Umbilical cord (tissue), 2 donors: Measurements from ENCODE around the gene ARID1B. TPM values are rescaled to one million over a fixed set of nuclear protein-coding genes. Genes with fewer than 3 reads are reported as not detected.
A peak's percentile ranks its signal among the peaks of the same experiment; 100 is the strongest.
"Not testable (repeated sequence)": the region's sequence is repeated elsewhere in the genome, so short reads cannot be mapped to it uniquely, and the experiment has no call there.

Source experiments
- DNase-seq: peaks from one replicate; pipeline ENCODE4 v3.0.0-alpha.2; 2015; ENCODE audit warnings: low spot score
- total RNA-seq: library from RNA; depleted of rRNA; stranded (reverse); fragments of >200 nt; gene quantifications from one replicate; pipeline ENCODE4 v1.2.3, GENCODE V29; 2014; ENCODE audit warnings: low replicate concordance; ENCODE audit not compliant: insufficient read depth

ARID1B gene
- total RNA-seq, 1 donor from 2014 or later = 102 TPM

- DNase-seq = no peak
Measured at GRCh38 chr6:157124485-157125254, 347.5 kb downstream of the ARID1B start.

DNA sequence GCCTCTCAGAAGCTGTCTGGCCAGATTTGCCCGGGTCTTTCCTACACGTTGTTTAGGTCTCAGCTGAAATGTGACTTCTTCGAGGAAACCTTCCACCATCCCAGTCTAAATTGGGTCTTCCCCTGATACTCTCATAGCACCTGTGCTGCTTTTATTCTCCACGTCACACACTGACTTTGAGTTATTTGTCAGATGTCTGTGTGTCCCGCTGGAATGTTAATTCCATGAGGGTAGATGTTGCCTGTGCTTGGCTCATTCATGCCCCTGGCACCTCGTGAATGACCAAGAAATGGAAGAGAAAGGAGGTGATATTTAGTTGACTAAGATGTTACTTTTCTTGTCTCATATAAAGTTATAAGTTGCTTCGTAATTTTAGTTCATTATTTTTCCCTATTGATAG, 348.4 kb downstream of the ARID1B start:
- DNase-seq = no peak

GRCh38 chr6:157126183-157127098, 349.3 kb downstream of the ARID1B start:
- peak; percentile 69 for DNase-seq

DNA sequence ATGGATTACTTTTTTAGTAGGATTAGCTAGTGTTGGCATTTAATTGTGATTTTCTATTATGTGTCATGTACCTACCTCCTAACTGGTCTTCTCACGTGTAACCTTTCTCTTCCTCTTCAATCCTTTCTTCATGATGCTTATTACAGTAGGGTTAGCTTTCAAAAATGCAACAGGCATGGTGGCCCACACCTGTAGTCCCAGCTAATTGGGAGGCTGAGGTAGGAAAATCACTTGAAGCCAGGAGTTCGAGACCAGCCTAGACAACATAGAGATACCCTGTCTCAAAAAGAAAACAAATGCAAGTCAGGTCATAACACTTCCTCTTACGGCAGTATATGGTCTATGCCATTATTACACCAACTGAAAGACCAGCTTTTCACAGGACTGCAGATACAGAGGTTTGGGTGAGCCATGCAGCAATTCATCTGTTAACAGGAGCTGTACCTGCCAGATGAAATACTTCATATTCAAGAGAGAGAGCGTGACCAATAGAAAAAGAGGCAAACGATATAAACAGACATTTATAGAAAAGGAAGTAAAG, 351.1 kb downstream of the ARID1B start:
- no peak for DNase-seq

DNA sequence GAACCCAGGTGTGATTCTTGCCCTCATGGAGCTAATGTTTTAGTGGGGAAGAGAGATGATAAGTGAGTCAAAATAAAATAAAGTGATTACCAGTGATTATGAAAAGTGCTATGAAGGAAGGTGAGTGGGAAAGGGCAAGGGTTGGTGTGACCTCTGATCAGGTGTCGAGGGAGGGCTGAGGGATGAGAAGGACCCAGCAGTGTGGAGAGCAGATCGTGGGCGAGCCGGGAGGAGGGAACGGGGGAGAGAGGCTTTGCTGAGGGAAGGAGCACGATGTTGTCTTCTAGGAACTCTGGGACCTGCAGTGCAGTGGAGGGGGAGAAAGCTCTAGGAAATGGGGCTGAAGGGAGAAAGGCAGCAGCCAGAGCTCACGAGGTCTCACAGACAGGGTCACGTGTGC, 354.1 kb downstream of the ARID1B start:
- no peak for DNase-seq

DNA sequence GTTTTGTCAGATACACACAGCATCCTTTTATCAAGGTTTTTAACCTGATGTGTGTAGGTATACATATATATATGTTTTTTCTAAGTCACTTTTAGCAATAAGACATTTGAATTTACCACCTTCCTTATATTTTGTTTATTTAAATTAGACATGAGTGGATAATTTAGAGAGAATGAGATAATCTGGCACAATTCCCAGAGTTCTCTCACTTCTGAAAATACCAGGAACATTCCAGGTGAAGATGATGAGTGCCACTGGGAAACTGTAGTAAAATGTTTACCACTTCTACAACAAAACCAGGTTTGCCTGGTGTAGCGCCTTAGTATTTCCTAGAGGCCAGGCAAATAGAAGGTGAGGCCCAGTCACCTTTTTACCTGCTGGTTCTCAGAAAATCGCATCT, 356.7 kb downstream of the ARID1B start:
- no peak for DNase-seq

DNA sequence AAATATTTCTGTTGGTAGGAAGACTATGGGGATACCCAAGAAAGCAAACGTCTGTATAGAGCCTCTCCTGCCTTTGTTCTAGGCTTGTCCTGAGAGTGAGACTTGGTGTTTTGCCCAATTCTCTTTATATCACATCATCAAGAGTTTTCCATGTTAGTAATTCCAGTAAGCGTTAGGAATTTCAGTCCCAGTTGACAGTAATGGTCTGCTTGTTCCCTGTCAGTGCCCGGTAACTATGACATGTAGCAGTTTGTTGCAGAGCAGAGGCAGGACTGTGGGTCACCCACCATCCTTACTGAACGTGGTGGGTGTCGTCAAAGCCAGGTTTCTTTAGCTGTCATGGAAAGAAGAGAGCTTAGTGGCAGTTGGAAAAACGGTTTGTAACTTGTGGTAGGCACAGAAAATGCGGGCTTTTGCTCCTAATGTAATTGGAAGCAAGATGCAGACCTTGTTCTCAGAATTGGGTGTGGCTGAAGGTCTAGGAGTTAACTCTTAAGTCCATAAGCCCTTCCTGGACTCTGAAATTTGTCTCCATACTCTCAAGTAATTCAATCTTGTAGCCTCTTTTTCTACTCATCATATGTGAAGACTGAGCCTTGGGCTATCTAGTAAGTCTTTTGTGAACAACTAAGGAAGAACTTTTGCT, 357.3 kb downstream of the ARID1B start:
- no peak for DNase-seq

GRCh38 chr6:157135691-157136090, 358.5 kb downstream of the ARID1B start:
- DNase-seq = no peak

- no peak for DNase-seq
Measured at GRCh38 chr6:157137501-157137900, 360.3 kb downstream of the ARID1B start.

- DNase-seq = no peak
Measured at GRCh38 chr6:157139054-157139708, 362.0 kb downstream of the ARID1B start.

DNA sequence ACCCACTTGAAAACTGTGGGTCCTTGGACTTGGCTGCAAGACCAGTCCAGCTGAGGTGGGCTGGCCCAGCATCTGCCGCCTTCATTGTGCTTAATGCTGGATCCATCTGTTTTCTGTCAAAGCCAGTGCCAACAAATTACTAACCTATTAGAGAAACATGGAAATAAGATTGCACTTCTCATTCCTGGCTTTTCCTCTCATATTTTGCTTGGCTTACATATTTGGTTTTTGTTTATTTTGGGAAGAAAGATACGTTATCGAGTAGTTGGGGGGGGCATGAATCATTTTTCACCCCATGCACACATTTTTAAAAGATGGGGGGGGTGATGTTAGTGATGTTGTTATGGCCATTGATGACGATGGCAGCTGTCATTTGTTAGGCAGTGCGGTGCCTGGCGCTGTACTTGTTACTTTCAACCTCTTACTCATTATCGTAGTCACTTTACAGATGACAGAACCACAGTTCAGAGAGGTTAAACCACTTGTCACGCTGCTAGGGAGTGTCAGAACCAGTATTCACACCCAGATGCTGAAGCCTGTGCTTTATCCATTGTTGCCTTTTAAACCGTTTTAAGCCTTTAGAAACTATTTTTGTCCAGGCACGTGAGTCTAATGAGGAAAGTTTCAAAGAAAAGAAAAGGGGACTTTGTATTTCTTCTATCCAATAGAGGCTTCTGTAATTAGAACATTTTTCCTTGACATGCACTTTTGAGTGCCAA, 366.2 kb downstream of the ARID1B start:
- no peak for DNase-seq

DNA sequence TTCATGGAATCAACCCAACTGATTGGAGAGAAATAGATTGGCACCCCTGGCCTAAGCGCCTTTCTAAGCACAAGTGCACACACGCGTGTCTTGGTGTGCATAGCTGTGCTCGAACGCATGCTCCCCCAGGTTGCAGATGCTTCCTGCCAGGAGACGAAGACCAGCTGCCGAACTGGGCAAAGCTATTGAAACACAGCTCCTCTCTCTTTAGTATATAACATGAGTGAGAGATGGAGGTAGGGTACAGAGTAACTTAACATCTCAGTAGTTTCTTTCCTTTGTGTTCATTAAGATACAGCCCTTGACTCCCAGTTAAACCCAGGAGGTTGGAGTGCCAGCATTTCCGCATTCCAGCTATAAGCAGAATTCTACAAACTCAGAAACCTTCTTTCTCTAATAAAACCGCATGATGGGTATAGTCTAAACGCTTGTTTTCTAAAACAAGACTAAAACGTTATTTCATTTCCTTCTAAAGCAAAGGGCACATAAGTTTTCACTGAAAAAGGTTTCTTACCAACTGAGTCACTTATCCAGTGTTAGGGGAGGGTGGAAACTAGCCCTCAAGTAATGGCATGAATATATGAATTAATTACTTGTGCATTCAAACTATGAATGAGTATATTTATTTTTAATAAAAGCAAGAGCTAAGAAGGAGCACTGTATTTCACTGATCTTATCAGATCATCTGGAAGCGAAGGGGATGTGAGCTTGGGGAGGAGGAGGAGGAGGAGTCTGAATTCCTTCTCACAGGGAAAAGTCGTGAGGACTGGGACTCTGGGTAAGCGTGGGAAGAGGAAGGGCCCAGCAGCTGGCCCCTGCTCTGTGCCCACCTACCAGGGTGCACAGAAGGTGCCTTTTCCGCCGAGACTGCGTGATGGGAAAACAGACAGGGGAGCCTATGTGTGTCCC, 367.0 kb downstream of the ARID1B start:
- no peak for DNase-seq

DNA sequence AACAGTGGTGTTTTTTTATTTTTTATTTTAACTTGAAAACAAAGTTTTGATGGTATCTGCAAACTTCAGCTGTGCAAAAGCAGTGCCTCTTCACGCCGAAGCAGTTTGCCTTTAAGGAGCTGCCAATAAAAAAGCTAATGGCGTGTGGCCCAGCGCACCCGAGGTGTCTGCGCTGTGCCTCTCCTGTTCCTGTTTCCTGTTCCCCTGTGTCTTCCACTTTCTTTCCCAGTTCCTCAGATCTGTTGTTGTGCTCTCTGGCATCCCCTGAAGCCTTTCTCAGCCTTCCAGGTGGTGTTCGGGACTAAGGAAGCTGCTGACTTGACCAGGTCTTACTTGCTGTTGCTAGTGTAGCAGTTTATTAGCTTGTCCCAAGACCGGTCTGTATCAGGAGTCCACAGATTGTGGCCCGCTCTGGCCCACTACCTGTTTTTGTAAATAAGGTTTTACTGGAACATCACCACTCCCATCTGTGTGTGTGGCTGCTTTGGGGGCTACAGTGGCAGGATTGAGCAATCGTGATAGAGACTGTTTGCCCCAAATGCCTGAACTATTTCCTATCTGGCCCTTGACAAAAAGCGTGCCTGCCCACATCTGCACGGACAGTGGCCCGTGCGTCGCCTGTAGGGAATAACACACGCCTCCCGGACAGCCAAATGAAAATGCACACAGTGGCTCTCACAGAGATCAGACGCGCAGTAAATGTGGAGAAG, 367.8 kb downstream of the ARID1B start:
- DNase-seq = no peak

- peak; percentile 34 for DNase-seq
Measured at GRCh38 chr6:157145656-157146285, 368.6 kb downstream of the ARID1B start.

DNA sequence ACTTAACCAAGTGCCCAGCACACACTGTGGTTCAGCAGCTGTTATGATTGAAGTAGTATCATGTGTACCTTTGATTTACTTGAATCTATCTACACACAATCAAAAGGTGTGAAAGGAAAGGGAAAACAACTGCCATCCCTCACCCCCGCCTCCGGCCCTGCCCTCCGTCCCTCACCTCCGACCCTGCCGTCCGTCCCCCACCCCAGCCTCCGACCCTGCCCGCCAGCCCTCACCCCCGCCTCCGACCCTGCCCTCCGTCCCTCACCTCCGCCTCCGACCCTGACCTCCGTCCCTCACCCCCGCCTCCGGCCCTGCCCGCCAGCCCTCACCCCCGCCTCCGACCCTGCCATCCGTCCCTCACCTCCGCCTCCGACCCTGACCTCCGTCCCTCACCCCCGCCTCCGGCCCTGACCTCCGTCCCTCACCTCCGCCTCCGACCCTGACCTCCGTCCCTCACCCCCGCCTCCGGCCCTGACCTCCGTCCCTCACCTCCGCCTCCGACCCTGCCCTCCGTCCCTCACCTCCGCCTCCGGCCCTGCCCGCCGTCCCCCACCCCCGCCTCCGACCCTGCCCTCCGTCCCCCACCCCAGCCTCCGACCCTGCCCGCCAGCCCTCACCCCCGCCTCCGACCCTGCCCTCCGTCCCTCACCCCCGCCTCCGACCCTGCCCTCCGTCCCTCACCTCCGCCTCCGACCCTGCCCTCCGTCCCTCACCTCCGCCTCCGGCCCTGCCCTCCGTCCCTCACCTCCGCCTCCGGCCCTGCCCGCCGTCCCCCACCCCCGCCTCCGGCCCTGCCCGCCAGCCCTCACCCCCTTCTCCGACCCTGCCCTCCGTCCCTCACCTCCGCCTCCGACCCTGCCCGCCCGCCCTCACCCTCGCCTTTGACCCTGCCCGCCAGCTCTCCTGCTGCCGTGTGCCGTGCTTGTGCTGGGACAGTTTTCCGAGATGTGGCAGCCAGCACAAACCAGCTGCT, 370.2 kb downstream of the ARID1B start:
- not testable (repeated sequence) for DNase-seq

DNA sequence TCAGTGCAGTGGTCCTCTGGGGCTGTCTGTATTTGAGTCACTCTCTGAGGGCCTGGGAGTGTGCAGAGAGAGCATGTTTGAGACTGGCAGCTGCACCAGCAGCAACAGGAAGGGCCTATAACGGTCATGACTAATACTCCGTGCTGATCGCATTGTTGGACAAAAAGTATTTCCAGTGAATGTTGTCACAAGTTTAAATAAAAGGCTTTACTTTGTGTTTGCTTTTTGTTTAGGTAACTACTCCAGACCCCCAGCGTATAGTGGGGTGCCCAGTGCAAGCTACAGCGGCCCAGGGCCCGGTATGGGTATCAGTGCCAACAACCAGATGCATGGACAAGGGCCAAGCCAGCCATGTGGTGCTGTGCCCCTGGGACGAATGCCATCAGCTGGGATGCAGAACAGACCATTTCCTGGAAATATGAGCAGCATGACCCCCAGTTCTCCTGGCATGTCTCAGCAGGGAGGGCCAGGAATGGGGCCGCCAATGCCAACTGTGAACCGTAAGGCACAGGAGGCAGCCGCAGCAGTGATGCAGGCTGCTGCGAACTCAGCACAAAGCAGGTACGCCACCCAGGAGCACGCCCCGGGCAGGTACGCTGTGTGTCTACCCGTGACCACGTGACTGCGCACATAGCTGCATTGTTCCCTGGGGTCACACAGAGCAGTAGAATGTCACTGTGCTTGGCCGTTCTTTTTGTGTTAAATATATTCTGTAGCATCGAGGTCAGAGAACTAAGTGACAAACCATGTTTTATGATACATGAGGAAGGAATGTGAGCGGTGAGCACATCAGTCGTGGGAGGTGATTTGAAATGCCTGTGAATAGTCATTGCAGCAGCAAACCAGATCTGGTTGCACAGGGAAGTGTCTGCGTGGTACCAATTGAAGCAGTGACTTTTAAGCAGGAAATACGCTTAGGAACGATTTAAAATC, 371.5 kb downstream of the ARID1B start:
- DNase-seq = peak; percentile 65
